ENCODE measurements around the gene ABCF2.

The ABCF2 gene

GRCh38 chr7:151226560-151226874 is 488 bp downstream of the ABCF2 start:
- H3K4me3 ChIP-seq: peak overlapping the region; percentile 84 to 95 (median 89)
- no peaks in the 10 kb centered on the region for H3K27me3 ChIP-seq
- H4K20me1 ChIP-seq: peaks cover 0 to 50% (median 15%) of the 10 kb centered on the region in 11 experiments; a peak in 13 of 22 replicates
- peak overlapping the region; percentile 92 to 99 (median 98) for H3K4me2 ChIP-seq
- H3K9me3 ChIP-seq (replicated peaks in 1 of 11): no peaks in the 10 kb centered on the region
- peaks cover 36 to 45% (median 44%) of the 10 kb centered on the region in 11 experiments for H3K36me3 ChIP-seq
- H3K4me1 ChIP-seq: peaks cover 24 to 31% (median 27%) of the 10 kb centered on the region in 10 experiments
- peak overlapping the region; percentile 55 to 92 (median 82) for H3K27ac ChIP-seq
- no peak for TF ChIP-seq Cebpa-rat (IDR thresholded peaks at IDR 0.05)
- peak overlapping the region; percentile 83 to 97 (median 88) for H3K9ac ChIP-seq

GRCh38 chr7:151225948-151226510 is 976 bp downstream of the ABCF2 start:
- Histone ChIP-seq H3K27ac (peak overlapping the region; percentile 55 to 92 (median 82); a peak in 19 of 22 replicates), H3K36me3 (peaks cover 39 to 50% (median 47%) of the 10 kb centered on the region in 11 experiments)

GRCh38 chr7:151223728-151224127 is 3.3 kb downstream of the ABCF2 start:
- Histone ChIP-seq H4K20me1 (peaks cover 0 to 74% (median 19%) of the 10 kb centered on the region in 11 experiments; a peak in 14 of 22 replicates), H3K36me3 (peaks cover 62 to 73% (median 70%) of the 10 kb centered on the region in 11 experiments), H3K4me2 (no peak overlapping the region)

More at GRCh38 chr7:151225948-151226510, 976 bp downstream of the ABCF2 start:
- H3K4me3 ChIP-seq: peak overlapping the region; percentile 84 to 95 (median 89)
- H3K4me2 ChIP-seq: peak overlapping the region; percentile 92 to 99 (median 98)
- no peaks in the 10 kb centered on the region for H3K9me3 ChIP-seq (replicated peaks in 1 of 11)
- H3K4me1 ChIP-seq: peaks cover 22 to 28% (median 24%) of the 10 kb centered on the region in 10 experiments
- TF ChIP-seq Cebpa-rat (IDR thresholded peaks at IDR 0.05): peak in 7 of 11 experiments; percentile 10 to 71 (median 21); a peak in 5 of 22 replicates
- peaks cover 0 to 53% (median 15%) of the 10 kb centered on the region in 11 experiments; a peak in 13 of 22 replicates for H4K20me1 ChIP-seq
- H3K27me3 ChIP-seq: no peaks in the 10 kb centered on the region
- H3K9ac ChIP-seq: peak overlapping the region; percentile 83 to 97 (median 88)

GRCh38 chr7:151218170-151218569 is 8.8 kb downstream of the ABCF2 start:
- no peak overlapping the region for H3K9ac ChIP-seq
- H3K27me3 ChIP-seq: no peaks in the 10 kb centered on the region
- peaks cover 97 to 100% (median 99%) of the 10 kb centered on the region in 11 experiments for H3K36me3 ChIP-seq
- no peak overlapping the region for H3K4me3 ChIP-seq
- peaks cover 0 to 94% (median 52%) of the 10 kb centered on the region in 11 experiments; a peak in 17 of 22 replicates for H4K20me1 ChIP-seq
- no peaks in the 10 kb centered on the region for H3K9me3 ChIP-seq (replicated peaks in 1 of 11)
- H3K4me1 ChIP-seq: no peaks in the 10 kb centered on the region
- no peak overlapping the region for H3K4me2 ChIP-seq
- no peak for TF ChIP-seq Cebpa-rat (IDR thresholded peaks at IDR 0.05)
- no peak overlapping the region for H3K27ac ChIP-seq

More at GRCh38 chr7:151223728-151224127, 3.3 kb downstream of the ABCF2 start:
- no peaks in the 10 kb centered on the region for H3K9me3 ChIP-seq (replicated peaks in 1 of 11)
- H3K9ac ChIP-seq: peak overlapping the region in 1 of 11 experiments; percentile 16; a peak in 1 of 22 replicates
- H3K4me3 ChIP-seq: no peak overlapping the region
- no peak overlapping the region for H3K27ac ChIP-seq
- peaks cover 22 to 28% (median 24%) of the 10 kb centered on the region in 10 experiments for H3K4me1 ChIP-seq
- no peak for TF ChIP-seq Cebpa-rat (IDR thresholded peaks at IDR 0.05)
- H3K27me3 ChIP-seq: no peaks in the 10 kb centered on the region

DNA sequence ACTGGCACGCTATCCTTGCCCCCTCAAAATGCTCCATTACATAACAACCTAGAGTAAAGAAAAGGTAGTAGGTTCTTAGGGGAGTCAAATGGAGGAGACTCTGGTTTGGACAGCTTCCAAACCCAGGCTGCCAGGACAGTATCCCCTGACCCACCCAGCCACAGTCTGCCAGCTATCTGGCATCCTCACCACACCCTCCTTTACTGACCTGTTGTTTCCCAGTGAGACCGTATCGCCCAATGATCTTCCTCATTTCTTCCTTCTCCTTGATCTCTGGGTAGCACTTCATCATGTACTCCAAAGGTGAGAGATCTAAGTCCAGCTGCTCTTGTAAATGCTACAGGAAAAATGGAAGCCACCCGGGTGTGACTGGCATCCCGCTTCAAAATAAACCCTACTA is 11.6 kb downstream of the ABCF2 start:
- Histone ChIP-seq H3K9ac (no peak overlapping the region), H3K27ac (no peak overlapping the region), H4K20me1 (peaks cover 0 to 98% (median 73%) of the 10 kb centered on the region in 11 experiments; a peak in 17 of 22 replicates), H3K27me3 (no peaks in the 10 kb centered on the region), H3K9me3 (replicated peaks in 1 of 11) (no peaks in the 10 kb centered on the region), H3K36me3 (peaks cover 81 to 97% (median 89%) of the 10 kb centered on the region in 11 experiments), H3K4me2 (no peak overlapping the region), H3K4me3 (no peak overlapping the region), H3K4me1 (no peaks in the 10 kb centered on the region)
- TF ChIP-seq Cebpa-rat (IDR thresholded peaks at IDR 0.05): no peak

GRCh38 chr7:151213826-151214225 is 13.2 kb downstream of the ABCF2 start:
- H3K4me3 ChIP-seq: no peak overlapping the region
- no peak overlapping the region for H3K27ac ChIP-seq
- H3K27me3 ChIP-seq: no peaks in the 10 kb centered on the region
- H3K9me3 ChIP-seq (replicated peaks in 1 of 11): no peaks in the 10 kb centered on the region
- H3K36me3 ChIP-seq: peaks cover 66 to 81% (median 74%) of the 10 kb centered on the region in 11 experiments
- H4K20me1 ChIP-seq: peaks cover 0 to 93% (median 65%) of the 10 kb centered on the region in 11 experiments; a peak in 17 of 22 replicates
- TF ChIP-seq Cebpa-rat (IDR thresholded peaks at IDR 0.05): no peak
- H3K4me1 ChIP-seq: no peaks in the 10 kb centered on the region
- no peak overlapping the region for H3K4me2 ChIP-seq
- no peak overlapping the region for H3K9ac ChIP-seq

DNA sequence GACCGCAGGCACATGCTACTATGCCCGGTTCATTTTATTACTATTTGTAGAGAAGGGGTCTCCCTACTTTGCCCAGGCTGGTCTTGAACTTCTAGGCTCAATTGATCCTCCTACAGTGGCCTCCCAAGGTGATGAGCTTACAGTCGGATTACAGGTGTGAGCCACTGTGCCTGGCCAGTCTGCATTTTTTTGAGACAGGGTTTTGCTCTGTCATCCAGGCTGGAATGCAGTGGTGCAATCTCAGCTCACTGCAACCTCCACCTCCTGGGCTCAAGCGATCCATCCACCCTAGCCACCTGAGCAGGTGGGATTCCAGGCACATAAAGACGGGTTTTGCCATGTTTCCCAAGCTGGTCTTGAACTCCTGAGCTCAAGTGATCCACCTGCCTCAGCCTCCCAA is 14.4 kb downstream of the ABCF2 start:
- peaks cover 0 to 7% (median 5%) of the 10 kb centered on the region in 10 experiments; a peak in 16 of 20 replicates for H3K4me1 ChIP-seq
- no peak for TF ChIP-seq Cebpa-rat (IDR thresholded peaks at IDR 0.05)
- no peaks in the 10 kb centered on the region for H3K9me3 ChIP-seq (replicated peaks in 1 of 11)
- no peak overlapping the region for H3K4me3 ChIP-seq
- H3K27ac ChIP-seq: no peak overlapping the region
- no peaks in the 10 kb centered on the region for H3K27me3 ChIP-seq
- no peak overlapping the region for H3K4me2 ChIP-seq
- H4K20me1 ChIP-seq: peaks cover 0 to 84% (median 57%) of the 10 kb centered on the region in 11 experiments; a peak in 17 of 22 replicates
- H3K36me3 ChIP-seq: peaks cover 54 to 69% (median 62%) of the 10 kb centered on the region in 11 experiments
- H3K9ac ChIP-seq: no peak overlapping the region

DNA sequence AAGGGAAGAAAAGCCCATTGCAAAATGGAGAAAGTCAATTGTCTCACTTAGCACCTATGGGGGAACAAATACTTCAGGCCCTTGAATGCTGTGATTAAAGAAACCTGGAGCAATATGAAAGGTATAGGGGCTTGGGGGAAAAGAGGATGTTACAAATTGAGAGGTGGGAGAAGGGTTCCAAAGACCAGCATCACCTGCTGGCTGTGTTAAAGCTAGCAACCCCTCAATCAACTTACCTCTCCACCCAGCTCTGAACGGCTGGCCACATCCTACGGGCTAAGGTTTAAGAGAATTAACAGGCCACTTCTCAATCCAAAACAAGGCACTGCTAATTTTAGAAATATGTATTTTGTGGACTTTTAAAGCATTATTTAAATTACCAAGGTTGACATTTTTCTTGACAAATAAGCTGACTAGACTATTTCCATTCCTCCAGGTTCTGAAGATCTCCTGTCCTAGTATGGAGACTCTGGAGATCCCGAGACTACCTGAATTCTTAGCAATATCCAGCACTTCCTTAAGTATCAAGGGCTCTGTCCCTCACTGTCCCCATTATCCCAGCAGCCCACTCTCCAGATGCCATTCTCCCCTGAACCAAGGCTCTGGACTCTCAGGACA is 15.7 kb downstream of the ABCF2 start:
- Histone ChIP-seq H3K27me3 (peaks cover 0 to 5% (median 0%) of the 10 kb centered on the region in 11 experiments; a peak in 2 of 22 replicates), H3K4me2 (no peak overlapping the region), H3K4me3 (no peak overlapping the region), H3K9ac (no peak overlapping the region), H3K9me3 (replicated peaks in 1 of 11) (no peaks in the 10 kb centered on the region), H3K36me3 (peaks cover 40 to 56% (median 48%) of the 10 kb centered on the region in 11 experiments), H3K27ac (no peak overlapping the region), H4K20me1 (peaks cover 0 to 83% (median 47%) of the 10 kb centered on the region in 11 experiments; a peak in 17 of 22 replicates), H3K4me1 (peaks cover 0 to 20% (median 16%) of the 10 kb centered on the region in 10 experiments; a peak in 16 of 20 replicates)
- no peak for TF ChIP-seq Cebpa-rat (IDR thresholded peaks at IDR 0.05)
